Measurements from ENCODE around the gene ANKDD1B. TPM values are rescaled to one million over a fixed set of nuclear protein-coding genes. Genes with fewer than 3 reads are reported as not detected.

ANKDD1B gene
- total and polyA plus RNA-seq, 2 of the 8 experiments (the other 6 are each of a cell fraction or from before 2014, with no cell fraction given): 0.08 to 0.22 TPM

- Histone ChIP-seq H3K4ac (replicated peaks; ENCODE audit: insufficient read length, low read depth, low read length) (no peak overlapping the region), H3K4me2 (ENCODE audit: insufficient read depth in 1 of 2, low read depth in 2 of 2, low read length in 2 of 2) (no peak overlapping the region), H3K14ac (ENCODE audit: insufficient read length) (no peak overlapping the region), H3K27ac (ENCODE audit: low read depth, low read length) (no peak overlapping the region), H2BK120ac (replicated peaks; ENCODE audit: low read depth, low read length) (no peak overlapping the region), H3K79me2 (ENCODE audit: control insufficient read depth in 1 of 2, insufficient read depth in 2 of 2, low read length in 2 of 2) (no peaks in the 10 kb centered on the region), H4K20me1 (replicated peaks in 1 of 2; ENCODE audit: control insufficient read depth in 1 of 2, insufficient read depth in 2 of 2, low read length in 2 of 2) (no peaks in the 10 kb centered on the region), H4K5ac (ENCODE audit: insufficient read length, low read depth, low read length) (no peak overlapping the region), H2AK5ac (ENCODE audit: low read depth, low read length) (no peak overlapping the region), H4K91ac (replicated peaks; ENCODE audit: insufficient read length, low read length) (no peak overlapping the region), H2BK20ac (ENCODE audit: low read length) (no peak overlapping the region), H4K8ac (ENCODE audit: extremely low read depth, insufficient read depth, low read length) (no peak overlapping the region), H2BK15ac (ENCODE audit: low read length) (no peak overlapping the region), H2AFZ (ENCODE audit: low read length) (no peak overlapping the region), H3K56ac (replicated peaks; ENCODE audit: insufficient read length, low read depth, low read length) (no peak overlapping the region), H3K23ac (ENCODE audit: insufficient read length) (no peak overlapping the region), H3K27me3 (replicated peaks in 1 of 4; ENCODE audit: control insufficient read depth in 3 of 4, extremely low read depth in 1 of 4, insufficient read depth in 3 of 4, low read length in 3 of 4) (no peaks in the 10 kb centered on the region), H3K18ac (ENCODE audit: extremely low read depth, low read length) (no peak overlapping the region), H3K4me1 (replicated peaks in 1 of 4; ENCODE audit: control insufficient read depth in 3 of 4, insufficient read depth in 4 of 4, low read length in 3 of 4) (peaks cover 0 to 7% (median 0%) of the 10 kb centered on the region in 4 experiments; a peak in 2 of 7 replicates), H3K9me3 (ENCODE audit: insufficient read depth in 2 of 2, low read depth in 1 of 2, low read length in 1 of 2) (no peaks in the 10 kb centered on the region), H3K79me1 (ENCODE audit: low read depth, low read length) (no peaks in the 10 kb centered on the region), H3K23me2 (ENCODE audit: low read depth, low read length) (no peaks in the 10 kb centered on the region), H3K4me3 (ENCODE audit: extremely low read depth in 1 of 4, insufficient read depth in 2 of 4, low read depth in 3 of 4, low read length in 4 of 4) (no peak overlapping the region), H3K9ac (replicated peaks in 1 of 4; ENCODE audit: extremely low read depth in 1 of 4, low read depth in 3 of 4, low read length in 3 of 4) (no peak overlapping the region), H3K36me3 (ENCODE audit: control insufficient read depth in 2 of 4, insufficient read depth in 4 of 4, low read length in 3 of 4) (peaks cover 0 to 3% (median 1%) of the 10 kb centered on the region in 4 experiments; a peak in 2 of 8 replicates), H2BK5ac (ENCODE audit: low read depth, low read length) (no peak overlapping the region), H2BK12ac (ENCODE audit: low read depth, low read length) (no peak overlapping the region)
- 64% methylated on average over 2 of the region's 2 CpGs; no CpG with 5 or more reads in 1 of the 2 experiments for WGBS, 2 experiments (ENCODE audit: extremely low coverage in 1 of 2, insufficient coverage in 1 of 2, insufficient read length in 1 of 2, insufficient replicate concordance in 2 of 2, low coverage in 1 of 2, low lambda C conversion rate in 2 of 2, missing lambda C conversion rate in 1 of 2)
- FAIRE-seq (no peak), DNase-seq (ENCODE audit: low read depth in 1 of 2, low spot score in 2 of 2) (no peak)
- CTCF ChIA-PET (ENCODE audit: partially characterized antibody): no interaction called here
- POLR2A ChIA-PET (ENCODE audit: partially characterized antibody): no interaction called here
- TF ChIP-seq JUND (IDR thresholded peaks at IDR 0.05; ENCODE audit: low read length): no peak
These were observed 60.3 kb downstream of the ANKDD1B start for GRCh38 chr5:75671506-75671905.

Data from H1 (cell line).